Fibroblast of skin of left biceps (primary cell): Measurements from ENCODE around the gene IGFL4.

ENCODE experiments used
- DNase-seq, 2 experiments: peaks; one replicate each; pipeline ENCODE4 v3.0.0-alpha.2; 2013; ENCODE audit warnings: low read depth in 2 of 2

Gene IGFL4

GRCh38 chr19:46040952-46041500, at the start of gene IGFL4:
TSS of gene IGFL4 (minus strand) at chr19:46041002. CDS start at chr19:46040962, 40 bp downstream.
- no peak for DNase-seq

- DNase-seq, result no peak
Measured at GRCh38 chr19:46090444-46090843, 49.6 kb upstream of the IGFL4 start.

- DNase-seq, result no peak
Measured at GRCh38 chr19:46089432-46089831, 48.6 kb upstream of the IGFL4 start.

GRCh38 chr19:46088101-46088500, 47.3 kb upstream of the IGFL4 start:
- DNase-seq, result no peak

DNA sequence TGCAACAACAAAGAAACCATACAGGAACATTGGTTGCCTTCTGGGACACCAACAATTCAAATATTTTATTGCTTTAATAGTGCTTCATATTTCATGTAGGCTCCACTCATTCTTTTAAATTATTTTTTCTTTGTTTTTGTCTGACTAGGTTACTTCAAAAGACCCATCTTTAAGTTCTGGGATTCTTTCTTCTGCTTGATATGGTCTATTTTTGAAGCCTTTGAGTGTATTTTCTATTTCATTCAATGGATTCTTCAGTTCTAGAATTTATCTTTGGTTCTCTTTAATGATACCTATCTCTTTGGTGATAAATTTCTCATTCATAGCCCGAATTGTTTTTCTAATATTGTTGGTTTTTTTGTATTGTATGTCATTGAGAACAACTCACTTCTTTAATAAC, 45.1 kb upstream of the IGFL4 start:
- DNase-seq, result no peak

DNA sequence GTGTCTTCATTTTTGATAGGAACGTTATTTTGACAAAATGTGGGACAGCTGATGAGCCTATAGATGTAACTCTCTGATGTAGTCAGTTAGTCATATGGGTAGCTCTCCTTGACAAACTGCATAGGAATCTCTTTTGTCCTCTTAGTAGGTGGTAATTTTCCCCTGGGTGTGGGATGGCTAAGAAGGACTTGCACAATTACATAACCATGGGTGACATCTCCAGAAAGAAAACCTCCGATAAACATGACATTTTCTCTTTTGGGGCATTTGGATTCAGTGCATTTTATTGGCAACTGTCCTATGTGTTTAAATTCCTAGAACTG, 41.9 kb upstream of the IGFL4 start:
- no peak for DNase-seq

DNA sequence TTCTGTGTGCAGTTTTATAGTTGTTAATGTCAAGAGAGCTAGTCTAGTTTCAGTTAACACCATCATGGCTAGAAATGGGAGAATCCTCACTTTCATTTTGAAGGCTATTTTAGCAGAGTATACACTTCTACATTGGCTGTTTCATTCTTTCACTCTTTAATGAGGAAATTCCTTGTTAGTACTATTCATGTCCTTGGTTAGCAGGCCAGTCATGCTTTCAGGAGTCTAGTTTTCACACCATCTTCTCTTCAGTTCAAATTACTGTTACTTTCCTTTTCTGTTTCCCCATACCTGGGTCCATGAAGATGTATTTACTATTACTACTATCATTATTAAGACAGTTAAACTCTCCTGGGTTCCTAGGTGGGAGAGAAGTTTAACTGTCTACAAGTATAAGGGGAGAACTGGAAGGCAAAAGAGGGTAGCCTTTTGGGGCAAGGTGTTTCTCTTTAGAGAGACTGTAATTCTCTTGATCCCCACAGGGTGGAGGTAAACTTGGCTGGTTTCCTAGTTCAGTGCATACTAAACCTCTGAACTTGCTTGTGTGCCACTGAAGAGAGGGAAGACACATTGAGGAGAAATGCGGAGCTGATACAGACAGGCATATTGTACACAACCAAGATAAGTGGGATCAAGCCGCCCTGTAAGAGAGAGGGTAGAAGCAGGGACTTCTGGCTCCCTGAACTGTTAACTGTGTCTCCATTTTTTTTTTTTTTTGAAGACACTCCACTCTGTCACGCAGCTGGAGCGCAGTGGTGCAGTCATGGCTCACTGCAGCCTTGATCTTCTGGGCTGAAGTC, 41.3 kb upstream of the IGFL4 start:
- no peak for DNase-seq

DNA sequence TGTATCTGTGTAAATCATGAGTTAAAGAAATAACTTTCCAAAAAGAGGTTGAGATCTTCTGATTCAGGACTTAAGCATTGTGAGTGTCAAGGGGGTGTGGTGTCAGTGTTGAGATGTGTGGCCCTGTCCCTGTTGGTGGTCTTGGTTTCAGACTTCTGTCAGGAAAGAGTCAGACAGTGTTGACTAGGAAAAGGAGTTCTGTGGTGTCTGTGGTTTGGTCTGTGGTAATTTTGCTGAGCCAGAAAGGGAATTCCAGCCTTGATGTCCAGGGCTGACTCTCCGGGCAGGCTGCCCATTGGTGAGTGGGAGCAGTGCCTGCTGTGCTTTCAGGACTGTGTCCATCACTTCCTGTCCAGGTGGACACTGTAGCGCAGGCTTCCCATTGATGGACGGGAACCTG, 39.8 kb upstream of the IGFL4 start:
- DNase-seq, result peak; percentile 77 to 87

DNA sequence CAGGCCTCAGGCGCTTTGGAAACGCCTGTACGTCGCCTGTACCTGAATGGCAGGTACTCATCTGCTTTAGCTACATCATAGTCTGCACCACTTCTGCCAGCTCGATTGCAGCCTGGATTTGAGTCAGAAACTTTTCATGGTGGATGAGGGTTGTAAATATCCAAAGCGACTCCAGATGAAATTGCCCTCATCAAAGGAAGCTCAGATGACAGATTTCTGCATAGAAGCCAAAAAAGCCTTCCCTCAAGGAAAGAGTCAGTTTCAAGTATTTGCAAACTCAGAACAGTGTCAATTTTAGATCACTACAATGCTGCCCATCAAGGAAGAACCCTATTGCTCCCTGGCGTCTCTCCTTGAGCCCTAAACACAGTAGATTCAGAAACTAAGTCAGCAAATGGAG, 38.8 kb upstream of the IGFL4 start:
- no peak for DNase-seq

GRCh38 chr19:46078573-46079332, 38.0 kb upstream of the IGFL4 start:
- DNase-seq, result peak; percentile 34 to 51

GRCh38 chr19:46077815-46078167, 37.0 kb upstream of the IGFL4 start:
- no peak for DNase-seq

GRCh38 chr19:46076951-46077814, 36.4 kb upstream of the IGFL4 start:
- peak; percentile 48 to 54 for DNase-seq

GRCh38 chr19:46076031-46076880, 35.5 kb upstream of the IGFL4 start:
- DNase-seq, result no peak

DNA sequence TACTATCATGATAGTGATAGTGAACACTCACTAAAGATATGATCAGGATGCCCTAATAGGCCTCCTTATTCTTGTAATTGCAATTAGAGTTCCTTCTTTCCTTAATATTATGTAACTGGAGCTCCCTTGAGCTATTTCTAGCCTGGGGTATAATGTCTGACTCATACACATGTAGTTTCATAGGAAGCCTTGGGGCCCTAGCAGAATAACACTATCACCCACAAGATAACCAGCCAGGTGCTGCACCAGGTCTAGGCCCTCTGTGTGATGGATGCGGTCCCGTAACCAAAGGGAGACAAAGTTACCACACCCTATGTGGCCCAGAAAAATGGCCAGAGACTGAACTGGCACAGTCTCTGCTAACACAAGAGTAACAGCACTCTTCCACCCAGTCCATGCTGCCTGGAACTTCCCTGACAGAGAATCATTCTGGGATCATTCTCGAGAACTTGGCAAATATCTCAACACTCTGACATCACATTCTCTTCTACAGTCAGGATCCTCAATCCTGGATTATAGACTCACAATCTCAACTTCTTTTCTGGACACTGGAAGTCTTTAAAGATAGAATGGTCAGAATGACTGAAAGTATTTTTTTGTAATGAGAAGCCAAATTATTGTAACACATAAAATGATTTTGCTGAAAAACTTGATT, 32.6 kb upstream of the IGFL4 start:
- no peak for DNase-seq

DNA sequence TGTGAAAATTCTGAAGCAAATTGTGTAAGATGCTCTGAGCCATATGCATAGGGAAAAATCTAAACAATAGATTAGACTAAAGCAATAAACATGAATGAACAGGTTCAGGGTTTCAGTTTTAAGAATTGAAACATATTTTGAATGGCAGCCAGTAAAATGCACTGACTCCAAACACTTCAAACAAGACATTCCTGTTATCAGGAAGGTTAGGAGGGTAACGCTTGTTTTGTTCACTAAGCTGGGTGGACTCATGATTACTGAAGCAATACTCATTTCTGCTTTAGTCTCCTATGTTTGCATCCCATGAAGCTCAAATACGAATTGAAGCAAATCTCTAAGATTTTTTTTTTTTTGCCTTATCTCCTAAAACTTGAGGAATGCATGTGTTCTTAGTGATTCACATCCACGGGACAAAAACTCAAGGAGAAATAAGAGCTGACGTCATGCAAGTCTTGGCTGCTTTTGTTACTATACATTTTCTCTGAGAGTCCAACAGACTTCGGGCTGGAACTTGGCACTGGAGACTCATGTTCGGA, 29.1 kb upstream of the IGFL4 start:
- DNase-seq, result peak; percentile 80 to 82

DNA sequence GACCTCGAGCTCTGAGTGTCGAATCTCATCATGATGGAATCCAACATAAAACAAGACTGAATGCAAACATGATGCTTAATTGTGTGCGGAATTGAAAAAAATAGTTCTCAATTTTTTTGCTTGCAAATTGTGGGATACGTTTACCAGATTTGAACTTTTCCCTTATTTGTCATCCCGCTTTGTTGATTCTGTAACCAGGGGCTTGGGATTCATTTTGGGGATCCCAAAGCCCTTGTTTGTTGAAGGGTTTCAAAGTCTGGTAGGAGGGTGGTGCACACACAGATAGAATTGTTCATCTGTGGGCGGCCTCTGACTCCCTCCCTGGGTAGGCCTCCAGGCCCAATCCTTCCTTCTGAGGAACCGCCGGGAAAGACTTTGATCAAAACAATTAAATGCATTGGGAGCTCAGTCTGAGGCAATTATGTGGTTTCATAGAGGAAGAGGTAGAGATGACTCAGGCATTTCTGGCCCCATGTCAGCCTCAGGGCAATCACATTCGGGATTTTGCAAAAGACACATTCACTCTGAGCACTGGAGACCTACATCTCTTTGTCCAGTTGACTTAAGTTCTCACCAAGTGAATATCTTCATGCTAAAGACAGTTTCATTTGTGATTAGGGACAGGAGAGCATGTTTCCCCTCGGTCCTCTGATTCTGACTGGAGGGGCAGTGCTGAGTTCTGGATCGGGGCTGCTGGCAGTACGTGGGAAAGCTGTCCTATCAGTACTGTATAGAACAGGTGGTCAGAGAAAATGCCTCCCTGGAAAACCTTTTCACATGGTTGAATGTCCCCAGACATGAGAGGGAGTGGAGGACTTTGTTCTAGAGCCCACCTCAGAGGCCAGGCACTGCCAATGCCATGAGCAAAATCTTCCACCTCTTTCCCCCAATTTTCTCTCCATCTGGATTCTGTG, 27.8 kb upstream of the IGFL4 start:
- DNase-seq, result peak; percentile 66 to 67

GRCh38 chr19:46067691-46068090, 26.9 kb upstream of the IGFL4 start:
- no peak for DNase-seq

- no peak for DNase-seq
Measured at GRCh38 chr19:46066471-46066870, 25.7 kb upstream of the IGFL4 start.

- DNase-seq, result no peak
Measured at GRCh38 chr19:46065486-46066071, 24.8 kb upstream of the IGFL4 start.
